Activated CD8-positive, alpha-beta T cell treated with anti-CD3 and anti-CD28 coated beads for 36 hours (primary cell): ENCODE measurements around the gene TANGO6. TPM values are rescaled to one million over a fixed set of nuclear protein-coding genes. Genes with fewer than 3 reads are reported as not detected.

Experiments used
- ATAC-seq: fragments of 200-7000 bp; cut with Tn5 transposase; one replicate; pipeline ENCODE4 v1.10.0; 2021; ENCODE audit warnings: mild to moderate bottlenecking, moderate library complexity
- CTCF ChIA-PET: fragments of 350-600 bp; sonication (Branson Sonifier 250); formaldehyde crosslinking; loops from one replicate; lab custom pipeline; 2021; ENCODE audit warnings: antibody characterized with exemption; lab: Charles Lee
- POLR2A ChIA-PET: fragments of 350-600 bp; sonication (Branson Sonifier 250); formaldehyde crosslinking; loops from one replicate; lab custom pipeline; 2021; ENCODE audit warnings: antibody characterized with exemption; lab: Charles Lee
- DNase-seq: peaks from one replicate; pipeline ENCODE4 v3.0.0-alpha.2; 2020
- H3K27ac Mint-ChIP-seq: one replicate; pipeline ENCODE4 v1.8.0; 2021; ENCODE audit warnings: mild to moderate bottlenecking, mixed read lengths
- H3K27me3 Mint-ChIP-seq: one replicate; pipeline ENCODE4 v1.8.0; 2021; ENCODE audit warnings: mixed read lengths
- H3K36me3 Mint-ChIP-seq: one replicate; pipeline ENCODE4 v1.8.0; 2021; ENCODE audit warnings: low read depth, mixed read lengths
- H3K4me1 Mint-ChIP-seq: one replicate; pipeline ENCODE4 v1.8.0; 2021; ENCODE audit warnings: low read depth, mixed read lengths
- H3K4me3 Mint-ChIP-seq: one replicate; pipeline ENCODE4 v1.8.0; 2021; ENCODE audit warnings: mild to moderate bottlenecking, moderate library complexity, mixed read lengths
- H3K9me3 Mint-ChIP-seq: one replicate; pipeline ENCODE4 v1.8.0; 2021; ENCODE audit warnings: mixed read lengths
- CTCF ChIP-seq: fragments of 200-600 bp; IDR thresholded peaks from one replicate; pipeline ENCODE4 v1.8.0; 2022; ENCODE audit warnings: antibody characterized with exemption, mild to moderate bottlenecking
- intact Hi-C: fragments of 100-400 bp; cut with micrococcal nuclease; formaldehyde crosslinking; loops from one replicate; pipeline ENCODE4 v1.10.0; 2022
- total RNA-seq, 2 experiments: library from RNA; stranded (reverse); gene quantifications; one replicate each; pipeline ENCODE4 v1.2.3, GENCODE V29; 2021

TANGO6 gene
- total RNA-seq, 2 experiments from 2014 or later = 23.0 to 27.0 TPM

DNA sequence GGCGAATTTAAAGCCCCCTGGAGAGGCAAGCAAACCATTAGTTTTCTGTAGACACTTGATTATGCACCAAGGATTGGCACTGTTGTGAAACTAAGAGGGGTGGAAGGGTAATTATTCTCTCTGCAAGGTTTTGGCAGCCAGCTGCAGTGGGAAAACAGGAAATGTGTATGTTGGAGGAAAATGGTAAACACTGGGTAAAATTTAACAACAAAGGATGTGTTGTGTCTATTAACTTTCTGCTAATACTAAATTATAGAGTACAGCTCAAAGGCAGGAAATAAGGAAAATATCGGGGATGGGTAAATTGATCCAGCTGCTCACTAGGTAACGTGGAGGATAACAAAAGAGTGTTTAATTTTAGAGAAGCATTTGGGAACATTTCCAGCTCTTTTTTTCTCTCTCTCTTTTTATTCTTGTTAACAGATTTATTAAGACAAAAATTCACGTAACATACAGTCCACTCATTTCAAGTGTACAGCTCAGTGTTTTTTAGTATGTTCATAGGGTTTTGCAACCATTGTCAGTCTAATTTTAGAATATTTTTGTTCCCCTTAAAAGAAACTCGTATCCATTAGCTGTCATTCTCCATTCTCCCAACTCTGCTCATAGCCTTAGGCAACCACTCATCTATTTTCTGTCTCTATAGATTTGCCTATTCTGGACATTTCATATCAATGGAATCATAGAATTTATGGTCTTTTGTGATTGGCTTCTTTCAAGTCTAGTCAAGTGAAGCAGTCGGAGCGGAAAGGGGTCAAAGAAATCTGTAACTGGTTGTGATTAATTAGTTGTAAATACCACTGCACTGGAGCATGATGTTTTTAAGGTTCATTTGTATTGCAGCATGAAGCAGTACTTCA is 41.8 kb downstream of the TANGO6 start:
- POLR2A ChIA-PET = no interaction called here
- H3K4me3 Mint-ChIP-seq = no peak overlapping the region
- no peaks in the 10 kb centered on the region for H3K27me3 Mint-ChIP-seq
- H3K9me3 Mint-ChIP-seq = no peaks in the 10 kb centered on the region
- TF ChIP-seq CTCF = no peak
- ATAC-seq (no peak), DNase-seq (no peak)
- H3K4me1 Mint-ChIP-seq = no peaks in the 10 kb centered on the region
- peaks cover 19% of the 10 kb centered on the region for H3K36me3 Mint-ChIP-seq
- CTCF ChIA-PET = no interaction called here
- intact Hi-C loops = no loop called here
- H3K27ac Mint-ChIP-seq = no peak overlapping the region

GRCh38 chr16:68887107-68887506 is 43.8 kb downstream of the TANGO6 start:
- POLR2A ChIA-PET = no interaction called here
- no peak for ATAC-seq
- no peaks in the 10 kb centered on the region for H3K27me3 Mint-ChIP-seq
- no peaks in the 10 kb centered on the region for H3K4me1 Mint-ChIP-seq
- intact Hi-C loops = no loop called here
- TF ChIP-seq CTCF = no peak
- CTCF ChIA-PET = interaction anchor here (0.7 kb wide), 1 partner anchor 40 kb away, joined by 3 read pairs; no protein-coding TSS in a partner anchor
- no peak for DNase-seq
- no peak overlapping the region for H3K27ac Mint-ChIP-seq
- peaks cover 13% of the 10 kb centered on the region for H3K36me3 Mint-ChIP-seq
- H3K9me3 Mint-ChIP-seq = no peaks in the 10 kb centered on the region
- no peak overlapping the region for H3K4me3 Mint-ChIP-seq

GRCh38 chr16:68889508-68890150 is 46.3 kb downstream of the TANGO6 start:
- CTCF ChIA-PET = no interaction called here
- Mint-ChIP-seq H3K9me3 (no peaks in the 10 kb centered on the region), H3K4me1 (peaks cover 1% of the 10 kb centered on the region), H3K27me3 (no peaks in the 10 kb centered on the region), H3K4me3 (no peak overlapping the region), H3K36me3 (peaks cover 7% of the 10 kb centered on the region), H3K27ac (no peak overlapping the region)
- ATAC-seq (no peak), DNase-seq (no peak)
- no peak for TF ChIP-seq CTCF
- POLR2A ChIA-PET = no interaction called here
- intact Hi-C loops = loop anchor here (10.0 kb wide), 1 partner anchor 65 kb away; no protein-coding TSS in a partner anchor

- ChIA-PET POLR2A (no interaction called here), CTCF (interaction anchor here (1.0 kb wide), 1 partner anchor 10 kb away, joined by 3 read pairs; no protein-coding TSS in a partner anchor)
- H3K36me3 Mint-ChIP-seq = peaks cover 7% of the 10 kb centered on the region
- TF ChIP-seq CTCF = no peak
- no peak overlapping the region for H3K4me3 Mint-ChIP-seq
- ATAC-seq = no peak
- H3K9me3 Mint-ChIP-seq = no peaks in the 10 kb centered on the region
- H3K4me1 Mint-ChIP-seq = peaks cover 1% of the 10 kb centered on the region
- H3K27me3 Mint-ChIP-seq = no peaks in the 10 kb centered on the region
- no peak for DNase-seq
- intact Hi-C loops = loop anchor here (10.0 kb wide), 1 partner anchor 63 kb away; no protein-coding TSS in a partner anchor
- no peak overlapping the region for H3K27ac Mint-ChIP-seq
Observed at GRCh38 chr16:68892214-68892613, 48.9 kb downstream of the TANGO6 start.

DNA sequence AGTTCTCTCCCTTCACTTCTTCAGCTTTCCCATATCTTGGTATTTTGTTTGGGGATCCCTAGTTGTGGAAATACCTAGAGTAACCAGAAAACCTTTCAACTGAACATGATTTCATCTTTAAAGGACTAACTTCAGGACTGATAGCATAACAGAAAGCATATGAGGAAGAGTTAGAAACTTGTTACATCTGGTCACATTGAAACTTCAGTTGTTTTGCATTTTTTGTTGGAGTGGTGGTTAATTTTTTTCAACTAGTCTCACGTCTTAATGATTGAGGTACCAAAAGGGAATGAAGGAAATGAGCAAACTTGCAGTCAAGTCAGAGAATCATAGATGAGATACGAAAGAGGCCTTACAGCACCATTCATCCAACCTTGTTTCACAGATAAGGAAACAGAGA is 49.6 kb downstream of the TANGO6 start:
- ChIA-PET POLR2A (no interaction called here), CTCF (interaction anchor here (1.0 kb wide), 1 partner anchor 9 kb away, joined by 3 read pairs; no protein-coding TSS in a partner anchor)
- DNase-seq (no peak), ATAC-seq (no peak)
- TF ChIP-seq CTCF = no peak
- Mint-ChIP-seq H3K27ac (no peak overlapping the region), H3K4me1 (peaks cover 1% of the 10 kb centered on the region), H3K4me3 (no peak overlapping the region), H3K27me3 (no peaks in the 10 kb centered on the region), H3K9me3 (no peaks in the 10 kb centered on the region), H3K36me3 (peaks cover 6% of the 10 kb centered on the region)
- intact Hi-C loops = loop anchor here (10.0 kb wide), 1 partner anchor 62 kb away; no protein-coding TSS in a partner anchor
